Calu3 (cell line): ENCODE measurements around the gene PCK1. TPM values are rescaled to one million over a fixed set of nuclear protein-coding genes. Genes with fewer than 3 reads are reported as not detected.

Experiments used
- BruUV-seq: library from RNA; stranded (reverse); fragments of 400-500 nt; replicated peaks from 2 replicates; lab custom pipeline; 2021; lab: Mats Ljungman, UMichigan
- CTCF ChIA-PET: fragments of 300-600 bp; sonication (Branson Sonifier 250); formaldehyde crosslinking; loops from one replicate; lab custom pipeline; 2022; ENCODE audit warnings: antibody characterized with exemption; lab: Charles Lee
- DNase-seq: peaks from one replicate; pipeline ENCODE4 v3.0.0; 2022
- H3K27ac Mint-ChIP-seq: one replicate; pipeline ENCODE4 v1.8.0; 2022; ENCODE audit warnings: mixed read lengths; ENCODE audit not compliant: unreplicated experiment
- H3K27me3 Mint-ChIP-seq: one replicate; pipeline ENCODE4 v1.8.0; 2022; ENCODE audit warnings: mixed read lengths; ENCODE audit not compliant: unreplicated experiment
- H3K36me3 Mint-ChIP-seq: one replicate; pipeline ENCODE4 v1.8.0; 2022; ENCODE audit warnings: mild to moderate bottlenecking, moderate library complexity, mixed read lengths; ENCODE audit not compliant: insufficient read depth, unreplicated experiment
- H3K4me1 Mint-ChIP-seq: one replicate; pipeline ENCODE4 v1.8.0; 2022; ENCODE audit warnings: mild to moderate bottlenecking, low read depth, mixed read lengths; ENCODE audit not compliant: unreplicated experiment
- H3K4me3 Mint-ChIP-seq: one replicate; pipeline ENCODE4 v1.8.0; 2022; ENCODE audit warnings: mild to moderate bottlenecking, low read depth, moderate library complexity, mixed read lengths; ENCODE audit not compliant: unreplicated experiment
- H3K9me3 Mint-ChIP-seq: one replicate; pipeline ENCODE4 v1.8.0; 2022; ENCODE audit warnings: low read depth, mixed read lengths; ENCODE audit not compliant: unreplicated experiment
- intact Hi-C: fragments of 100-400 bp; cut with micrococcal nuclease; formaldehyde crosslinking; loops from one replicate; pipeline ENCODE4 v1.10.0; 2022; ENCODE audit not compliant: unreplicated experiment
- total RNA-seq: library from RNA; stranded (reverse); gene quantifications from 2 replicates; pipeline ENCODE4 v1.2.3, GENCODE V29; 2022
- TF ChIP-seq, protein P1 (sequence below): fragments of 200-600 bp; IDR thresholded peaks from one replicate; pipeline ENCODE4 v1.8.0; 2022; ENCODE audit warnings: antibody characterized with exemption; ENCODE audit not compliant: unreplicated experiment

The PCK1 gene
- total RNA-seq, 1 experiment from 2014 or later, result 0.19 TPM

DNA sequence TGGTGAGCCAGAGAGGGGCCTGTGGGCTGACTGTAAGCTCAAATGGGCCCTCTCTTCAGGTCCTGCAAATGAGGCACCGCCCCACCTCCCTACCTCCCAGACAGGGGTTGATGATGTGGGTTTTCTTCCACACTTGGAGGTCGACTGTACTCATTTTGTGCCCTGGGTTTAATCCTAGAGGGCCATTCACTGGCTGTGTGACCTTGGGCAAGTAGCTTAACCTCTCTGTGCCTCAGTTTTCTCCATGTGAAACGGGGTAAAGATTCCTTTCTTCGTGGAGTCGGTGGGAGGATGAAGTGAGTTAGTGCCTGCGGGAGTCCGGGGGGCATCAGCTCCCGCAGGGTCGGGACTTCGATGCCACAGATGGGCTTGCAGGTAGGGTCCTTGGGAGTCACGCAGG lies 35.4 kb downstream of the PCK1 start:
- BruUV-seq, result no TSS peak
- no peaks in the 10 kb centered on the region for H3K9me3 Mint-ChIP-seq
- H3K27me3 Mint-ChIP-seq, result peaks cover 29% of the 10 kb centered on the region
- peak overlapping the region; percentile 28 for H3K4me3 Mint-ChIP-seq
- TF ChIP-seq, protein P1, sequence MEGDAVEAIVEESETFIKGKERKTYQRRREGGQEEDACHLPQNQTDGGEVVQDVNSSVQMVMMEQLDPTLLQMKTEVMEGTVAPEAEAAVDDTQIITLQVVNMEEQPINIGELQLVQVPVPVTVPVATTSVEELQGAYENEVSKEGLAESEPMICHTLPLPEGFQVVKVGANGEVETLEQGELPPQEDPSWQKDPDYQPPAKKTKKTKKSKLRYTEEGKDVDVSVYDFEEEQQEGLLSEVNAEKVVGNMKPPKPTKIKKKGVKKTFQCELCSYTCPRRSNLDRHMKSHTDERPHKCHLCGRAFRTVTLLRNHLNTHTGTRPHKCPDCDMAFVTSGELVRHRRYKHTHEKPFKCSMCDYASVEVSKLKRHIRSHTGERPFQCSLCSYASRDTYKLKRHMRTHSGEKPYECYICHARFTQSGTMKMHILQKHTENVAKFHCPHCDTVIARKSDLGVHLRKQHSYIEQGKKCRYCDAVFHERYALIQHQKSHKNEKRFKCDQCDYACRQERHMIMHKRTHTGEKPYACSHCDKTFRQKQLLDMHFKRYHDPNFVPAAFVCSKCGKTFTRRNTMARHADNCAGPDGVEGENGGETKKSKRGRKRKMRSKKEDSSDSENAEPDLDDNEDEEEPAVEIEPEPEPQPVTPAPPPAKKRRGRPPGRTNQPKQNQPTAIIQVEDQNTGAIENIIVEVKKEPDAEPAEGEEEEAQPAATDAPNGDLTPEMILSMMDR, result no peak
- CTCF ChIA-PET, result interaction anchor here (0.6 to 3.1 kb wide), 6 partner anchors 26 to 1028 kb away, joined by 3 to 18 read pairs (median 4); no protein-coding TSS in a partner anchor
- intact Hi-C loops, result loop anchor here (10.0 kb wide), 1 partner anchor 212 kb away; no protein-coding TSS in a partner anchor
- H3K27ac Mint-ChIP-seq, result no peak overlapping the region
- H3K36me3 Mint-ChIP-seq, result peaks cover 4% of the 10 kb centered on the region
- H3K4me1 Mint-ChIP-seq, result peaks cover 29% of the 10 kb centered on the region
- DNase-seq, result no peak

DNA sequence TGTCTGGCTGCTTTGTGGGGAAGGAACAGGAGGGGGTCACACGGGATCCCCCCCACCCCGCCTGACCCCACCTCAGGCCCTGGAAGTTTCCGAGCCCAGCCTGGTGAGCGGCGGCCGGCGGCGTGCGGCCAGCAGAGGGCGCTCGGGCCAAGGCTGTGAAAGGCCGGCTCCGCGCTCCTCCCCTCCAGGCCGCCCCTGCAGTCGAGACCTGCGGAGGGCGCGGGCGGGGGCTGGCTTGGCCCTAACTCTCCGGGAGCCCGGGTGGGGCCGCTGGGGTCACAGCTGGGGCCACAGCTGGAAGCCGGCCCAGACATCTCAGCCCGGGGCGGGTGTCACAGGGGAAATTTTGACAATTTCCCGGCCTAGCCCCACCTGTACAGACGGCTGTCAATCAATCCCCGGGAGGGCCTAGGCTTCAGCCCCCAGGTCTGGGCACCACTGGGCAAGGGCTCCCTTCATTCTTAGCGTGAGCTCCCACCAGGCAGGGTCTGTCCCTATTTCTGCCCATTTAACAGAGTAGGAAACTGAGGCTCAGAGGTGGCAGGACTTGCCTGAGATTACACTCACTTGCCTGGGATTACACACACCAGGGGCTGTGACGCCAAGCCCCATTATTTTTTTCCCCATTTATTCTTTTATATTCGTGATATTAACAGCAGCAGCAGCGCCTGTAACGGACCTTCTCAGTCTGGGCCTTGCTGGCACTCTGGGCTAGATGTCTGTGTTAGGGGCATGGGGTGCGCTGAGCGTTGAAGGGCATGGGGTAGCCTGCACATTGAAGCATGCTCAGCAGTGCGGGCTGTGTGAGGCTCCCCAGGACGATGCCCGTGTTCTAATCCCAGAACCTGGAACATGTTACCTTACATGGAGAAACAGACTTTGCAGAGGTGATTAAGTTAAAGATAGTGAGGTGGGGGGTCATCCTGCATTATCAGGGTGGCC lies 36.4 kb downstream of the PCK1 start:
- CTCF ChIA-PET, result interaction anchor here (1.0 to 3.1 kb wide), 4 partner anchors 84 to 623 kb away, joined by 3 to 18 read pairs (median 4); no protein-coding TSS in a partner anchor
- Mint-ChIP-seq H3K27ac (no peak overlapping the region), H3K4me3 (peak overlapping the region; percentile 28), H3K9me3 (no peaks in the 10 kb centered on the region), H3K36me3 (peaks cover 4% of the 10 kb centered on the region), H3K27me3 (peaks cover 20% of the 10 kb centered on the region), H3K4me1 (peaks cover 29% of the 10 kb centered on the region)
- BruUV-seq, result no TSS peak
- DNase-seq, result peak; percentile 90
- intact Hi-C loops, result loop anchor here (1.0 to 10.0 kb wide), 2 partner anchors 212 to 612 kb away; no protein-coding TSS in a partner anchor
- TF ChIP-seq, protein P1, result peak; percentile 96

DNA sequence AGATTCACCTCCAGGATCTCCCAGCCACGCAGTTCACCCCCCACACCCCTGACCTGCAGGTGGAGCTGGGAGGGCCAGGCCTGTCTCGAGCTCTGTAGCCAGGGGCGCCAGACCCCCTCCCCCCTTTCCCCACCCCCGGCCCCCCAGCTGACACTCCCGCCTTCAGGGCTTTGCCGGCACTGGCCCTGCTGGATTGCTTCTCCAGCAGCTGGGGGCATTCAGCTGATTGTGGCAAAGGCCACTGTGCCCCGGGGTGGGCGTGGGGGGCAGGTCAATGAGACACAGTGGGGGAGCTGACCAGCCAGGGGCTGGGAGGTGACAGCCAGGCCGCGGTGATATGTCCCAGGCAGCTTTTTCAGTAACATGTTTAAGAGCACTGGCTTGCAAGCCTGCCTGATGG lies 37.1 kb downstream of the PCK1 start:
- Mint-ChIP-seq H3K27me3 (peaks cover 13% of the 10 kb centered on the region), H3K27ac (no peak overlapping the region), H3K4me1 (peaks cover 28% of the 10 kb centered on the region), H3K36me3 (peaks cover 4% of the 10 kb centered on the region), H3K9me3 (no peaks in the 10 kb centered on the region), H3K4me3 (no peak overlapping the region)
- CTCF ChIA-PET, result interaction anchor here (1.0 kb wide), 1 partner anchor 611 kb away, joined by 3 read pairs; no protein-coding TSS in a partner anchor
- TF ChIP-seq, protein P1, result no peak
- no TSS peak for BruUV-seq
- no peak for DNase-seq
- intact Hi-C loops, result loop anchor here (10.0 kb wide), 1 partner anchor 213 kb away; no protein-coding TSS in a partner anchor

DNA sequence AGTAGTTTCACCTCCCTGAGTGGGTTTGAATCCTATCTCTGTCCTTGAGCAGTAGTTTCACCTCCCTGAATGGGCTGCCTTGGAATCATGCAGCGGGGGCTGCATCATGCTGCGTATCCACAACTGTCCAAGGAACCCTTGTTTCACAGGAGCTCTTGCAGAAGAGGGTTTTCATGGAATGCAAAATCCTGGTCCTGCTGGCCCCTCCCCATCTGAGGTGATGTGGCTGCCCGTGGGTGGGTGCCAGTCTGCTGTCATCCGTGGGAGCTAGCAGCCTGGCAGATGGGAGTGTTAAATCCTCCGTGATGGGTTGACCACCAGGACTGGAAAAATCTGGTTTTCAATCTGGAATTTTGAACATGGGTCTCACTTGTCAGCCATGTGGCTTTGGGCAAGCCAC lies 37.6 kb downstream of the PCK1 start:
- intact Hi-C loops, result loop anchor here (10.0 kb wide), 1 partner anchor 214 kb away; no protein-coding TSS in a partner anchor
- no peak overlapping the region for H3K4me3 Mint-ChIP-seq
- H3K4me1 Mint-ChIP-seq, result peaks cover 24% of the 10 kb centered on the region
- CTCF ChIA-PET, result interaction anchor here (1.0 to 1.1 kb wide), 2 partner anchors 12 to 611 kb away, joined by 3 read pairs; no protein-coding TSS in a partner anchor
- peaks cover 9% of the 10 kb centered on the region for H3K27me3 Mint-ChIP-seq
- no TSS peak for BruUV-seq
- no peak overlapping the region for H3K27ac Mint-ChIP-seq
- H3K9me3 Mint-ChIP-seq, result no peaks in the 10 kb centered on the region
- H3K36me3 Mint-ChIP-seq, result peaks cover 4% of the 10 kb centered on the region
- TF ChIP-seq, protein P1, result no peak
- DNase-seq, result no peak
